GM12872 (cell line): Measurements from ENCODE around the gene DAB2IP.

Experiments
- CTCF ChIP-seq: IDR thresholded peaks from 3 replicates; pipeline ENCODE4 v1.5.1; 2011; ENCODE audit warnings: low read depth, mild to moderate bottlenecking, low read length, moderate library complexity; ENCODE audit not compliant: insufficient read depth

DAB2IP gene

GRCh38 chr9:121610638-121610953 is 40.8 kb upstream of the DAB2IP start:
- TF ChIP-seq CTCF: no peak

GRCh38 chr9:121612511-121612998 is 38.9 kb upstream of the DAB2IP start:
- TF ChIP-seq CTCF: no peak

- TF ChIP-seq CTCF: no peak
Measured at GRCh38 chr9:121613009-121613752, 38.3 kb upstream of the DAB2IP start.

- no peak for TF ChIP-seq CTCF
Measured at GRCh38 chr9:121616123-121616755, 35.2 kb upstream of the DAB2IP start.

- no peak for TF ChIP-seq CTCF
Measured at GRCh38 chr9:121618504-121618903, 32.9 kb upstream of the DAB2IP start.

- TF ChIP-seq CTCF: no peak
Measured at GRCh38 chr9:121619545-121620324, 31.7 kb upstream of the DAB2IP start.

GRCh38 chr9:121620325-121620673 is 31.1 kb upstream of the DAB2IP start:
- TF ChIP-seq CTCF: no peak
